GM18867 (cell line): ENCODE results near the gene ETF1.
"Not testable (repeated sequence)": the region's sequence is repeated elsewhere in the genome, so short reads cannot be mapped to it uniquely, and the experiment has no call there.

Experiments used
- ATAC-seq: cut with Tn5 transposase; IDR thresholded peaks from one replicate; pipeline ENCODE4 v1.9.1; 2021; ENCODE audit warnings: mild to moderate bottlenecking, moderate library complexity; ENCODE audit not compliant: unreplicated experiment

Gene ETF1

GRCh38 chr5:138492560-138493045 is 50.4 kb downstream of the ETF1 start:
- no peak for ATAC-seq

GRCh38 chr5:138491669-138492559 is 51.1 kb downstream of the ETF1 start:
- ATAC-seq, result peak; percentile 99

DNA sequence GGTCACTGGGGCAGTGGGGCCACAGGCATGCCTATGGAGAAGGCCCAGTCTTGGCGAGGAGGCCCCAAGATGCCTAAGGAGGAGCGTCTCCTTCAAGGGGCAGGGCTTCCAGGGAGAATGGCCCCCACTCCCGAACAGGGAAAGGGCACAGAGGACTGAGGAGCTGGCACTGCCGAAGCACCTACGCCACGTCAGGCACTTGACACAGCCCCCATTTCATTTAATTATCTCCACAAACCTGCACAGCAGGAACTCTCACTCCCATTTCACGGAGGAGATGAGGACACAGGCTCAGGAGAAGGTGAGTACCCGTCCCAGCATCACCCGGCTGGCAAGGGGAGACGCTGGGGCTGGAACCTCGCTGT is 51.8 kb downstream of the ETF1 start:
- no peak for ATAC-seq

- no peak for ATAC-seq
Observed at GRCh38 chr5:138490648-138491283, 52.3 kb downstream of the ETF1 start.

- no peak for ATAC-seq
Observed at GRCh38 chr5:138489683-138490061, 53.4 kb downstream of the ETF1 start.

DNA sequence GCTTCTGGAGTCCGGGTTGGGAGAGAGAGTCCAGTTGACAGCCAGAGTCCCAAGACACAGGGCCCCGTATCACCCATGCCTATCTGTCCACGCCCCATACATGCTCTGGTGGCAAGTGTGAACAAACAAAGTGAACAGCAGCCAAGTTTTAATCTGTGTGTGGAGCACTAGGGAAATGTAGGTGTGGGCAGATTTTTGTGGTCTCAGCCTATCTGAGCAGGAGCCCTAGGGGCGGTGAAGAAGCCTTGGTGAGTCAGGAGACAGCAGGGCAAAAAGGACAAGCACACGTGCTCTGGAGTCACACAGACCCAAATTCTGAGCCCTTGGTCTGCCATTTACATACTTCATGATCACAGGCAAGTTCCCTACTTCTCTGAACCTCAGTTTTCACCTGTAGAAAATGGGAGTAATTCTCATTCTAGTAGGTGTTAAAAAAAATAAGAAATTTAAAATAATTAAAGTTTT is 54.5 kb downstream of the ETF1 start:
- no peak for ATAC-seq

- ATAC-seq, result no peak
Observed at GRCh38 chr5:138482638-138483037, 60.4 kb downstream of the ETF1 start.

DNA sequence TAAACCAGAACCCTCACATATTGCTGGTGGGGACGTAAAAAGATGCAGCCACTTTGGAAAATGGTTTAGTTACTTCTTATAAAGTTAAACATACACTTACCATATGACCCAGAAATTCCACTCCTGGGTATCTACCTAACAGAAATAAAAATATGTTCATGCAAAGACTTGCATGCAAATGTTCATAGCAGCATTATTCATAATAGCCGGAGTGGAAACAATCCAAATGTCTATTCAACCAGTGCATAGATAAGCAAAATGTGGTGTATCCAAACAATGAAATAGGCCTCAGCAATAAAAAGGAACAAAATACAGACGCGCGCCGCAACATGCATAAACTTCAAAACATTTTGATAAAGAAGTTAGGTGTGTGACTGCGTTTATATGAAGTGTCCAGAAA is 66.1 kb downstream of the ETF1 start:
- ATAC-seq, result no peak

DNA sequence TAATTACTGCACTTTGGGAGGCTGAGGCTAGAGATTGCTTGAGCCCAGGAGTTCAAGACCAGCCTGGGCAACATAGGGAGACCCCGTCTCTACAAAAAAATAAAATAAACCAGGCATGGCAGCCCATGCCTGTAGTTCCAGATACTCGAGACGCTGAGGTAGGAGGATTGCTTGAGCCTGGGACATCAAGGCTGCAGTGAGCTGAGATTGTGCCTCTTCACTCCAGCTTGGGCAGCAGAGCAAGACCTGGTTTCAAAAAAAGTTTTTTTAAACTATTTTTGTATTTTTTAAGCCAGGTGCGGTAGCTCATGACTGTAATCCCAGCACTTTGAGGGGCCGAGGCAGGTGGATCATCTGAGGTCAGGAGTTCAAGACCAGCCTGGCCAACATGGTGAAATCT is 69.9 kb downstream of the ETF1 start:
- ATAC-seq, result not testable (repeated sequence)

- no peak for ATAC-seq
Observed at GRCh38 chr5:138472353-138472752, 70.7 kb downstream of the ETF1 start.

- no peak for ATAC-seq
Observed at GRCh38 chr5:138471052-138471361, 72.0 kb downstream of the ETF1 start.

- ATAC-seq, result no peak
Observed at GRCh38 chr5:138470322-138471051, 72.5 kb downstream of the ETF1 start.

- no peak for ATAC-seq
Observed at GRCh38 chr5:138469540-138470321, 73.3 kb downstream of the ETF1 start.

DNA sequence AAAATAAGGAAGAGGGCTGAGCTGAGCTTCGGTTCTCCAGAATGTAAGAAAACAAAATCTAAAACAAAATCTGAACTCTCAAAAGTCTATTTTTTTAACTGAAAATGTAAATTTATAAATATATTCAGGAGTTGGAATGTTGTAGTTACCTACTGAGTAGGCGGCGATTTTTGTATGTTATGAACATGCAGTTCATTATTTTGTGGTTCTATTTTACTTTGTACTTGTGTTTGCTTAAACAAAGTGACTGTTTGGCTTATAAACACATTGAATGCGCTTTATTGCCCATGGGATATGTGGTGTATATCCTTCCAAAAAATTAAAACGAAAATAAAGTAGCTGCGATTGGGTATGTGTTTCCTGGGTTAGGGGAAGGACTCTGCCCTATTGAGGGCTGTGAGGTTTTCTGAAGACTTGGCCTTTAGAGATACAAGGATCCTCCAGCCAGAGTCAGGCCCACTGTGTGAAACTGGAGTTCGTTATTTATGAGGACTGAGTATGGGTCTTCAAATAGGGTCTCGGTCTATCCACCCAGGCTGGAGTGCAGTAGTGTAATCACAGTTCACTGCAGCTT is 74.0 kb downstream of the ETF1 start:
- ATAC-seq, result no peak

DNA sequence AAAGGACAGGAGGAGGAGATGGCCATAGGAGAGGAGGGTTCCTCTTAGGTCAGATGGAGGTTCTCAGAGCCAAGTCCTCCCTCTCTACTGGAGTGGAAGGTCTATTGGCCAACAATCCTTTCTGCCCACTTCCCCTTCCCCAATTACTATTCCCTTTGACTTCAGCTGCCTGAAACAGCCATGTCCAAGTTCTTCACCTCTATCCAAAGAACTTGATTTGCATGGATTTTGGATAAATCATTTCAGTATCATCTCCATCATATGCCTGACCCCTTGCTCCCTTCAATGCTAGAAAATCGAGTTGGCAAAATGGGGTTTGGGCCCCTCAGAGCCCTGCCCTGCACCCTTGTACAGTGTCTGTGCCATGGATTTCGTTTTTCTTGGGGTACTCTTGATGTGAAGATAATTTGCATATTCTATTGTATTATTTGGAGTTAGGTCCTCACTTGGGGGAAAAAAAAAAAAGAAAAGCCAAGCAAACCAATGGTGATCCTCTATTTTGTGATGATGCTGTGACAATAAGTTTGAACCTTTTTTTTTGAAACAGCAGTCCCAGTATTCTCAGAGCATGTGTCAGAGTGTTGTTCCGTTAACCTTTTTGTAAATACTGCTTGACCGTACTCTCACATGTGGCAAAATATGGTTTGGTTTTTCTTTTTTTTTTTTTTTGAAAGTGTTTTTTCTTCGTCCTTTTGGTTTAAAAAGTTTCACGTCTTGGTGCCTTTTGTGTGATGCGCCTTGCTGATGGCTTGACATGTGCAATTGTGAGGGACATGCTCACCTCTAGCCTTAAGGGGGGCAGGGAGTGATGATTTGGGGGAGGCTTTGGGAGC is 74.7 kb downstream of the ETF1 start:
- ATAC-seq, result no peak

DNA sequence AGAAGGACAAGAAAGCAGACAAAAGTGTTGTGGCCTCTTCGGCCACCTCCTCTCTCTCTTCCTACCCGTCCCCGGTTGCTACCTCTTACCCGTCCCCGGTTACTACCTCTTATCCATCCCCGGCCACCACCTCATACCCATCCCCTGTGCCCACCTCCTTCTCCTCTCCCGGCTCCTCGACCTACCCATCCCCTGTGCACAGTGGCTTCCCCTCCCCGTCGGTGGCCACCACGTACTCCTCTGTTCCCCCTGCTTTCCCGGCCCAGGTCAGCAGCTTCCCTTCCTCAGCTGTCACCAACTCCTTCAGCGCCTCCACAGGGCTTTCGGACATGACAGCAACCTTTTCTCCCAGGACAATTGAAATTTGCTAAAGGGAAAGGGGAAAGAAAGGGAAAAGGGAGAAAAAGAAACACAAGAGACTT is 75.3 kb downstream of the ETF1 start:
- ATAC-seq, result no peak

GRCh38 chr5:138466900-138467710 is 75.9 kb downstream of the ETF1 start:
- no peak for ATAC-seq

- no peak for ATAC-seq
Observed at GRCh38 chr5:138466125-138466899, 76.7 kb downstream of the ETF1 start.
